WTC11 (cell line): ENCODE results near the gene ROR2. TPM values are rescaled to one million over a fixed set of nuclear protein-coding genes. Genes with fewer than 3 reads are reported as not detected.

Source experiments
- ATAC-seq: fragments of 200-7000 bp; cut with Tn5 transposase; 2 replicates; pipeline ENCODE4 v1.10.0; 2021; ENCODE audit warnings: mild to moderate bottlenecking, moderate library complexity
- CTCF ChIA-PET: fragments of 300-600 bp; sonication (Branson Sonifier 250); formaldehyde crosslinking; loops from one replicate; lab custom pipeline; 2021; ENCODE audit warnings: antibody characterized with exemption; lab: Charles Lee
- POLR2A ChIA-PET: fragments of 350-600 bp; sonication (Branson Sonifier 250); formaldehyde crosslinking; loops from one replicate; lab custom pipeline; 2021; ENCODE audit warnings: antibody characterized with exemption; lab: Charles Lee
- DNase-seq: peaks from one replicate; pipeline ENCODE4 v3.0.0; 2021; ENCODE audit warnings: low spot score
- H3K27ac Mint-ChIP-seq: 2 replicates; pipeline ENCODE4 v1.8.0; 2021; ENCODE audit warnings: mixed read lengths
- H3K27me3 Mint-ChIP-seq: 2 replicates; pipeline ENCODE4 v1.8.0; 2021; ENCODE audit warnings: low read depth, mild to moderate bottlenecking, moderate library complexity, mixed read lengths
- H3K36me3 Mint-ChIP-seq: 2 replicates; pipeline ENCODE4 v1.8.0; 2021; ENCODE audit warnings: mixed read lengths
- H3K4me1 Mint-ChIP-seq: 2 replicates; pipeline ENCODE4 v1.8.0; 2022; ENCODE audit warnings: mixed read lengths
- H3K4me3 Mint-ChIP-seq: 2 replicates; pipeline ENCODE4 v1.8.0; 2021; ENCODE audit warnings: mild to moderate bottlenecking, moderate library complexity, mixed read lengths
- H3K9me3 Mint-ChIP-seq: 2 replicates; pipeline ENCODE4 v1.8.0; 2021; ENCODE audit warnings: mixed read lengths
- ATF2 ChIP-seq: sonication (generic); formaldehyde crosslinking; IDR thresholded peaks from 2 replicates; pipeline ENCODE4 v1.8.1; 2022; ENCODE audit warnings: low read depth, missing genetic modification reagents, borderline replicate concordance
- CBFB ChIP-seq: sonication (generic); formaldehyde crosslinking; IDR thresholded peaks from 2 replicates; pipeline ENCODE4 v1.8.1; 2022; ENCODE audit warnings: mild to moderate bottlenecking, low read depth, missing genetic modification reagents
- CREB1 ChIP-seq: sonication (generic); formaldehyde crosslinking; IDR thresholded peaks from 2 replicates; pipeline ENCODE4 v1.8.0; 2023; ENCODE audit warnings: mild to moderate bottlenecking, missing genetic modification reagents
- ERG ChIP-seq: fragments of 250-450 bp; sonication (Bioruptor Pico); IDR thresholded peaks from 2 replicates; pipeline ENCODE4 v1.8.0; 2021; ENCODE audit warnings: mild to moderate bottlenecking
- JUN ChIP-seq: sonication (generic); formaldehyde crosslinking; IDR thresholded peaks from 2 replicates; pipeline ENCODE4 v1.8.0; 2023; ENCODE audit warnings: mild to moderate bottlenecking, missing genetic modification reagents
- KAT7 ChIP-seq: sonication (generic); formaldehyde crosslinking; IDR thresholded peaks from 2 replicates; pipeline ENCODE4 v1.8.1; 2023; ENCODE audit warnings: missing genetic modification reagents, mild to moderate bottlenecking, borderline replicate concordance
- NFATC4 ChIP-seq: fragments of 250-450 bp; sonication (Bioruptor Pico); IDR thresholded peaks from 2 replicates; pipeline ENCODE4 v1.9.0; 2021; ENCODE audit warnings: mild to moderate bottlenecking
- NR3C1 ChIP-seq: sonication (generic); formaldehyde crosslinking; conservative IDR thresholded peaks from 2 replicates; pipeline ENCODE4 v1.8.1; 2023; ENCODE audit warnings: low read depth, mild to moderate bottlenecking, missing genetic modification reagents
- OVOL2 ChIP-seq: fragments of 250-450 bp; sonication (Bioruptor Pico); IDR thresholded peaks from 2 replicates; pipeline ENCODE4 v1.9.0; 2021; ENCODE audit warnings: mild to moderate bottlenecking, borderline replicate concordance
- RELA ChIP-seq: sonication (generic); formaldehyde crosslinking; IDR thresholded peaks from 2 replicates; pipeline ENCODE4 v1.8.1; 2022; ENCODE audit warnings: missing genetic modification reagents, mild to moderate bottlenecking, borderline replicate concordance
- SMAD4 ChIP-seq: sonication (generic); formaldehyde crosslinking; IDR thresholded peaks from 2 replicates; pipeline ENCODE4 v1.8.0; 2022; ENCODE audit warnings: mild to moderate bottlenecking, missing genetic modification reagents
- STAT6 ChIP-seq: sonication (generic); formaldehyde crosslinking; conservative IDR thresholded peaks from 2 replicates; pipeline ENCODE4 v1.8.1; 2023; ENCODE audit warnings: mild to moderate bottlenecking, low read depth, missing genetic modification reagents, moderate library complexity
- TEAD1 ChIP-seq: sonication (generic); formaldehyde crosslinking; IDR thresholded peaks from 2 replicates; pipeline ENCODE4 v1.8.0; 2022; ENCODE audit warnings: mild to moderate bottlenecking, missing genetic modification reagents
- USF1 ChIP-seq: sonication (generic); formaldehyde crosslinking; IDR thresholded peaks from 2 replicates; pipeline ENCODE4 v1.8.0; 2022; ENCODE audit warnings: mild to moderate bottlenecking, missing genetic modification reagents
- ZNF121 ChIP-seq: sonication (generic); formaldehyde crosslinking; IDR thresholded peaks from 2 replicates; pipeline ENCODE4 v1.8.0; 2023; ENCODE audit warnings: missing genetic modification reagents
- ZNF138 ChIP-seq: sonication (generic); formaldehyde crosslinking; conservative IDR thresholded peaks from 2 replicates; pipeline ENCODE4 v1.8.1; 2022; ENCODE audit warnings: mild to moderate bottlenecking, moderate library complexity, missing genetic modification reagents
- ZNF281 ChIP-seq: sonication (generic); formaldehyde crosslinking; IDR thresholded peaks from 2 replicates; pipeline ENCODE4 v1.8.0; 2023; ENCODE audit warnings: mild to moderate bottlenecking, missing genetic modification reagents
- ZNF317 ChIP-seq: sonication (generic); formaldehyde crosslinking; IDR thresholded peaks from 2 replicates; pipeline ENCODE4 v1.8.1; 2023; ENCODE audit warnings: low read depth, mild to moderate bottlenecking, moderate library complexity, missing genetic modification reagents, borderline replicate concordance
- ZNF416 ChIP-seq: fragments of 250-450 bp; sonication (Bioruptor Pico); IDR thresholded peaks from 2 replicates; pipeline ENCODE4 v1.9.0; 2021; ENCODE audit warnings: mild to moderate bottlenecking, inconsistent platforms
- ZNF512 ChIP-seq: sonication (generic); formaldehyde crosslinking; IDR thresholded peaks from 2 replicates; pipeline ENCODE4 v1.8.1; 2022; ENCODE audit warnings: missing genetic modification reagents, borderline replicate concordance
- ZNF671 ChIP-seq: fragments of 250-450 bp; sonication (Bioruptor Pico); IDR thresholded peaks from 2 replicates; pipeline ENCODE4 v1.8.0; 2021; ENCODE audit warnings: mild to moderate bottlenecking
- total RNA-seq: library from RNA; stranded (reverse); gene quantifications from 3 replicates; pipeline ENCODE4 v1.2.3, GENCODE V29; 2021

The ROR2 gene
- total RNA-seq, 1 experiment from 2014 or later: 19.8 TPM

GRCh38 chr9:91756510-91756780 is 193.6 kb downstream of the ROR2 start:
- peaks cover 6% of the 10 kb centered on the region for H3K4me1 Mint-ChIP-seq
- no peak for DNase-seq
- peaks cover under 1% of the 10 kb centered on the region; the same call in 1 of the 2 replicates for H3K9me3 Mint-ChIP-seq
- POLR2A ChIA-PET: interaction anchor here (0.5 kb wide), 1 partner anchor 243 kb away, joined by 3 read pairs; no protein-coding TSS in a partner anchor
- no peaks in the 10 kb centered on the region for H3K27me3 Mint-ChIP-seq
- H3K27ac Mint-ChIP-seq: peak overlapping the region; percentile 67
- no peaks in the 10 kb centered on the region for H3K36me3 Mint-ChIP-seq
- H3K4me3 Mint-ChIP-seq: no peak overlapping the region
- TF ChIP-seq OVOL2 (CRISPR knock-in tag) (no peak), NR3C1 (CRISPR knock-in tag) (no peak), SMAD4 (CRISPR knock-in tag) (no peak), ZNF317 (CRISPR knock-in tag) (no peak), STAT6 (no peak), CREB1 (CRISPR knock-in tag) (no peak), ZNF281 (CRISPR knock-in tag) (no peak), ZNF138 (no peak), ATF2 (CRISPR knock-in tag) (no peak)
- TF ChIP-seq, all 79 proteins: peak for 0
- ATAC-seq: no peak
- CTCF ChIA-PET: interaction anchor here (0.7 to 1.9 kb wide), 3 partner anchors 19 to 198 kb away, joined by 3 to 9 read pairs (median 5); no protein-coding TSS in a partner anchor

- CTCF ChIA-PET: interaction anchor here (0.7 to 1.9 kb wide), 5 partner anchors 15 to 199 kb away, joined by 3 to 9 read pairs (median 3); no protein-coding TSS in a partner anchor
- no peaks in the 10 kb centered on the region for H3K9me3 Mint-ChIP-seq
- ATAC-seq: 0 out of 2 replicates have a peak, but pooled peaks have one; percentile 13
- TF ChIP-seq ZNF121 (CRISPR knock-in tag) (no peak), JUN (CRISPR knock-in tag) (no peak), NFATC4 (CRISPR knock-in tag) (no peak), RELA (no peak), ZNF416 (CRISPR knock-in tag) (no peak), ERG (CRISPR knock-in tag) (no peak), ZNF512 (no peak), KAT7 (CRISPR knock-in tag) (no peak), TEAD1 (no peak), CBFB (no peak), USF1 (CRISPR knock-in tag) (no peak), ZNF671 (CRISPR knock-in tag) (no peak), CREB1 (CRISPR knock-in tag) (no peak)
- TF ChIP-seq, all 79 proteins: peak for 0
- H3K4me1 Mint-ChIP-seq: peaks cover 6% of the 10 kb centered on the region
- H3K4me3 Mint-ChIP-seq: no peak overlapping the region
- H3K36me3 Mint-ChIP-seq: no peaks in the 10 kb centered on the region
- no peaks in the 10 kb centered on the region for H3K27me3 Mint-ChIP-seq
- POLR2A ChIA-PET: interaction anchor here (0.5 kb wide), 1 partner anchor 244 kb away, joined by 3 read pairs; no protein-coding TSS in a partner anchor
- peak overlapping the region; percentile 67 for H3K27ac Mint-ChIP-seq
- no peak for DNase-seq
Observed at GRCh38 chr9:91755761-91756509, 194.1 kb downstream of the ROR2 start.
